BLaER1 (cell line): ENCODE data around the gene RGPD3.
"Not testable (repeated sequence)": the region's sequence is repeated elsewhere in the genome, so short reads cannot be mapped to it uniquely, and the experiment has no call there.

Source experiments
- H3K27ac ChIP-seq: shearing (Covaris generic); formaldehyde crosslinking; 2 replicates; pipeline ENCODE4 v1.8.1; 2022
- H3K27me3 ChIP-seq: shearing (Covaris generic); formaldehyde crosslinking; 2 replicates; pipeline ENCODE4 v1.8.1; 2022
- H3K36me3 ChIP-seq: shearing (Covaris generic); formaldehyde crosslinking; 2 replicates; pipeline ENCODE4 v1.8.1; 2022
- H3K4me1 ChIP-seq: shearing (Covaris generic); formaldehyde crosslinking; 2 replicates; pipeline ENCODE4 v1.8.1; 2022
- H3K4me2 ChIP-seq: shearing (Covaris generic); formaldehyde crosslinking; 2 replicates; pipeline ENCODE4 v1.8.1; 2022
- H3K4me3 ChIP-seq: shearing (Covaris generic); formaldehyde crosslinking; 2 replicates; pipeline ENCODE4 v1.8.1; 2022
- H3K9ac ChIP-seq: shearing (Covaris generic); formaldehyde crosslinking; 2 replicates; pipeline ENCODE4 v1.8.1; 2022
- H3K9me3 ChIP-seq: shearing (Covaris generic); formaldehyde crosslinking; 2 replicates; pipeline ENCODE4 v1.8.1; 2022
- H4K20me1 ChIP-seq: shearing (Covaris generic); formaldehyde crosslinking; 2 replicates; pipeline ENCODE4 v1.8.1; 2022
- Cebpa-rat ChIP-seq: shearing (Covaris generic); IDR thresholded peaks from 2 replicates; pipeline ENCODE4 v1.8.1; 2022

Gene RGPD3

DNA sequence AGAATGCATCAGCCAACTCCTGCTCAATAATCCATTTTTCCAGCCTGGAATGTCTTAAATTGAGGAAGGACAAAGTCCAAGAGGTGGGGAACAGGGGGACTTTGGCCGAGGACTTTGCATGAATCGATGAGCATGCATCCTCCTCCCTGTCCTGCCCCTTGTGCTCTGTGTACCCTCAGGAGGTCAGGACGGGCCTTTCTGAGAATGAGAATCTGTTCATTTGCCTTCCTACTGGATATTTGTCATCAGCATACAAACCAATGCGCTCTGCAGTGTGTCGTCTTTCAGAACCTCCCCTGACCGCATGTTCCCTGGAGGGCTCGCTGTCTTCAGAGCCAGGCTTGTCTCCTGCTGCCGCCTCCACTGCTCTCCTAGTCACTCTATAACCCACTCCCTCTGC lies 83.7 kb downstream of the RGPD3 start:
- H3K9me3 ChIP-seq, H3K9ac ChIP-seq, H3K36me3 ChIP-seq, H3K4me3 ChIP-seq, H4K20me1 ChIP-seq, H3K4me1 ChIP-seq, H3K4me2 ChIP-seq, H3K27ac ChIP-seq, H3K27me3 ChIP-seq: not testable (repeated sequence)

DNA sequence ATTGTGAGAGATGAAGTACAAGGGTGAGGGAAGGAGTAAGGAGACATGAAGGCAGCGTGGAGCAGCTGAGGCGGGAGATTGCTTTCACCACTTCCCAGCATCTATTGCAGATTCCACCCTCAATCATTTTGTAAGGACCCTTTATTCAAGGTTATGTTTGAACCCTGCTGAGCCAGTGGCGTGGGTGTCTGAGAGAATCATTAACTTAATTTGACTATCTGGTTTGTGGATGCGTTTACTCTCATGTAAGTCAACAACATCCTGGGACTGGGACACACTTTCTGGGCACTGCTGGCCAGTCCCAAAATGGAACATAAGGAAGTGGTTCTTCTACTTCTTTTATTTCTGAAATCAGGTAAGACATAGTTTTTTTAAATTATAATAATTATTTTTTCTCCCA lies 86.3 kb downstream of the RGPD3 start:
- H3K27me3 ChIP-seq, H4K20me1 ChIP-seq, H3K9me3 ChIP-seq, H3K4me3 ChIP-seq, H3K4me1 ChIP-seq, H3K9ac ChIP-seq, H3K36me3 ChIP-seq, H3K4me2 ChIP-seq, H3K27ac ChIP-seq: not testable (repeated sequence)

DNA sequence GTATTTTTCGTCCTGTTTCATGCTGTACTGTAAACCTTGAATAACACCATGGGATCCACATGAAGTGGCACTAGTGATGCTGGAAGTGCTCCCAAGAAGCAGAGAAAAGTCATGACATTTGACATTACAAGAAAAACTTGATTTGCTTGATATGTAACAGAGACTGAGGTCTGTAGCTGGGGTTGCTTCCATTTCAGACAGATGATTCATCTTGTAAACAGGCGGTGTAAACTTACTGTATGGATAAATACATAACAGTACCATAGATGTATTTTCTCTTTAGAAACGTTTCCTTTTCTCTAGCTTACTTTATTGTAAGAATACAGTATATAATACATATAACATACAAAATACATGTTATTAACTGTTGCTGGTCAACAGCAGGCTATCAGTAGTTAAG lies 88.6 kb downstream of the RGPD3 start:
- H3K4me2 ChIP-seq, H3K27me3 ChIP-seq, H3K9me3 ChIP-seq, H4K20me1 ChIP-seq, H3K36me3 ChIP-seq, H3K9ac ChIP-seq, H3K27ac ChIP-seq, H3K4me1 ChIP-seq, H3K4me3 ChIP-seq: not testable (repeated sequence)

DNA sequence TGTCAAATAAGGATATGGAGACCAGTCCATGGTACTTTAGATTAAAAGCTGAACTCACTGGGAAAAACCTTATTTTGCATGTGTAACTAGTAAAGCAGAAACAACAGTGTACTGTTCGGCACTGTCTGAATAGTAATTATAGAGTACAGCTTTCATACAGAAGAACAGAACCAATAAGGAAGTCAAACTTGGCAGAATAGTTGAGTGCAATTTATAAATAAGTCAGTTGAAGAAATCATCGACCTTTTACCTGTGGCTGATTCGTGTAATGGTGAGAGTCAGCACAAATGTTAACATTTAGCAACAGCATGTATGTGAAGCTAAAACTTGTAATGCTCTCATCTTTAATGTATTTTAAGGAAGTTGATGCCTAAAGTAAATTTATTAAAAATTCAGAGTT lies 99.0 kb downstream of the RGPD3 start:
- H3K9ac ChIP-seq, H3K4me2 ChIP-seq, H3K9me3 ChIP-seq, H3K27me3 ChIP-seq, H3K4me3 ChIP-seq, H3K4me1 ChIP-seq, H3K27ac ChIP-seq, H3K36me3 ChIP-seq, H4K20me1 ChIP-seq: not testable (repeated sequence)

DNA sequence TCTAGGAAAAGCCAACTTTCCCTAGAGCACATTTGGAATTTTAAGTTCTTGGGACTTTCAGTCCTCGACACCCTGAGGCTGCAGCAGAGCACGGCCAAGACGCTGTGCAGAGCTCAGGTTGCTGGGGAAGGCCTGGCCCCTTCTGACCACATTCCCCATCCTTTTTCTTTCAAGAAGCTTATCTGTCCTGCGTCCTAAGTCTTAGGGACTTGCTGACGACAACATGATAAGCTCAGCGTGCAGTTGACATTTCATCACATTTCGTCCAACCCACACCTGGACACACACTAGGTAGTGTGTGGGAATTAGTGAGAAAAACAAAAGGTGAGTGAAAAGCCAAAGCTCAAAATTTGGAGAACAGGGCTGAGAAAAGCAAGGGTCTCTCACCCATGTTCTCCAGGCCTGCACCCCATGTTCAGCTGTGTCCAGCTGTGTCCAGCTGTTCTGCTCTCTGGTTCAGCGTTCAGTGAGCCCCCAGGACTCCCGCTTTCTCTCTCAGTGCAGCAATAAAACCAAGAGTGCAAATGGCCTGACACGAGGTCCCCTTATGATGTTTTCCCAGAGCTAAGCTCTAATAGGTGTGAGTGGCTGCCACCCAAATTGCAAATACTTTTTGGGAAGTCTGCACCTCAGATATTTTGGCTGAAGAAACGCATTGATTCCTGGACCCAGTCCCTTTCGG lies 101.9 kb downstream of the RGPD3 start:
- 0 out of 2 replicates have a peak, but pooled peaks cover 4% of the 10 kb centered on the region for H3K4me1 ChIP-seq
- H3K9me3 ChIP-seq: peaks cover 6% of the 10 kb centered on the region
- H3K9ac ChIP-seq: no peak overlapping the region
- no peak for TF ChIP-seq Cebpa-rat
- no peak overlapping the region for H3K4me3 ChIP-seq
- H3K27me3 ChIP-seq: no peaks in the 10 kb centered on the region
- no peaks in the 10 kb centered on the region for H3K36me3 ChIP-seq
- H4K20me1 ChIP-seq: no peaks in the 10 kb centered on the region
- no peak overlapping the region for H3K27ac ChIP-seq
- no peak overlapping the region for H3K4me2 ChIP-seq

DNA sequence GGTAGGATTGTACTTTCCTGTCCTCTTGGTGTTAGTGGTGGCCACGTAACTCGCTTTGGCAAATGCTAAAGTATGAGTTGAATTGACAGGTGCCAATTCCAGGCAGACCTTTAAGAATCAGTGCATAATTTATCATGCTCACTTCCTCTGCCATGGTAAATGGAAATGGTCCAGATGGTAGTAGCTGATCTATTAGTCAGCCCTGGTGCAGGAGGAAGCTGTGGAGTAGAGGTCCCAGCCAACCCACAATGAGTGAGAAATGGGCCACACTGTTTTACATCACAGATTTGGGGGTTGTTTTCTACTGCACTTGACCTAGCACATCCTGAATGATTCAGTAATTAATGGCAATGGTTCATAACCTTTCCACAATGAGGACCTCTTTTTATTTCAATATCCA lies 104.4 kb downstream of the RGPD3 start:
- Histone ChIP-seq H3K27ac (no peak overlapping the region), H3K36me3 (no peaks in the 10 kb centered on the region), H4K20me1 (no peaks in the 10 kb centered on the region), H3K9me3 (peaks cover 6% of the 10 kb centered on the region), H3K4me3 (no peak overlapping the region), H3K9ac (no peak overlapping the region), H3K27me3 (no peaks in the 10 kb centered on the region), H3K4me1 (0 out of 2 replicates have a peak, but pooled peaks cover 4% of the 10 kb centered on the region), H3K4me2 (no peak overlapping the region)
- TF ChIP-seq Cebpa-rat: no peak

DNA sequence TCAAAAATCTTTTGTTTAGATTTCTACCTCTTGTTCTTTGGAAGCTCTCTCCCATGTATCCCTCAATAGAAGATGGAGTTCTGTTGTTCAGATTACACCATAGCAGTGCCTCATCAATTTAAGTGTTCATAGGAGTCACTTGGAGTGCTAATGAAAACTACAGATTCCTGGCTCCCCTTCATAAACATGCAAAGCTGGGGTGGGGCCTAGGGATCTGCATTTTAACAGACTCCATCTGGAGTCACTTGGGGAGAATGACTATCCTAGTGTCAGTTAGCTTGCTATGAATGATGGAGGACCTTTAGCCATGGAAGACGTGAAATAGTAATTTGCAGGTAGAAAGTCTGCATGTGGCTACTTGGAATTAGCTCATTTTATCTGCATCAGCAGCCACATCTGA lies 105.4 kb downstream of the RGPD3 start:
- 0 out of 2 replicates have a peak, but pooled peaks cover 4% of the 10 kb centered on the region for H3K4me1 ChIP-seq
- no peaks in the 10 kb centered on the region for H3K27me3 ChIP-seq
- H4K20me1 ChIP-seq: no peaks in the 10 kb centered on the region
- no peak overlapping the region for H3K27ac ChIP-seq
- H3K4me3 ChIP-seq: no peak overlapping the region
- H3K9me3 ChIP-seq: peaks cover 6% of the 10 kb centered on the region
- H3K36me3 ChIP-seq: no peaks in the 10 kb centered on the region
- no peak for TF ChIP-seq Cebpa-rat
- no peak overlapping the region for H3K9ac ChIP-seq
- no peak overlapping the region for H3K4me2 ChIP-seq

DNA sequence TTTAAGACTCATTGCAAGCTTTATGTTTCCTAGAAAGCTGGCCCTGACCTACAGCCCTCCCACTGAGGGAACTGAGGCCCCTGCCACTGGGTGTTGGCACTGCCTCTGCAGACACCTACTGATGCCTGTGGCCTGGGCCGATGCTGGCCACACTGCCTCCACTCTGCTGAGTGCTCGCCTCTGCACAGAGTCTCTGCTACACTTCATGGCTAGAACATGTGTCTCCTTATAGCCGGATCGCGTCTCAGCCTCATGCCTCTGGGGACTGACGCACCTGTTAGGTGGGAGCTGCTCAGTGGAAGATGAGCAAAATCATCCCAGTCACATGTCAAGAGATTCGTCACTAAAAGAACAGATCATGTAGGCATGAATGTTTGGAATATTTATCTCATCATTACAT lies 108.7 kb downstream of the RGPD3 start:
- H3K9ac ChIP-seq: no peak overlapping the region
- no peaks in the 10 kb centered on the region for H3K9me3 ChIP-seq
- no peaks in the 10 kb centered on the region for H3K36me3 ChIP-seq
- no peaks in the 10 kb centered on the region for H4K20me1 ChIP-seq
- H3K4me3 ChIP-seq: no peak overlapping the region
- H3K27ac ChIP-seq: no peak overlapping the region
- H3K4me1 ChIP-seq: peaks cover 18% of the 10 kb centered on the region; the same call in 1 of the 2 replicates
- TF ChIP-seq Cebpa-rat: no peak
- no peak overlapping the region for H3K4me2 ChIP-seq
- H3K27me3 ChIP-seq: no peaks in the 10 kb centered on the region

DNA sequence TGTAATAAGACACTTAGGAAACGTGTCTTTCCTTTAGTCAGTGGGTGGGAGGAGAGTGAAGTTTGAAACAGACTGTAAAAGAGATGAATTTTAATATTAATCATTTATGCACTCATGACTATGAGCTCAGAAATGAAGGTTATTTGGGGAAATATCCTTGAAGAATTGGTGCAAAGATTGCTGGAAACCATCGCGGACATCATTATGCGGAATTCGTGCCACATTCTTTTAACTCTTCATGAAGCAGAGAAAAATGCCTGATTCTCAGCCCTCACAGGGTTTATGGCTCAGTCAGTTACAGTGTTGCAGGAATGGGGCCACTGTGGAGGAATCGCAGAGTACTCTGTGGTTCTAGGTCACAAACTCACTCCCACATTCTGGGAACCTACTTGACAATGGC lies 109.7 kb downstream of the RGPD3 start:
- Histone ChIP-seq H3K4me2 (no peak overlapping the region), H3K36me3 (no peaks in the 10 kb centered on the region), H3K27me3 (no peaks in the 10 kb centered on the region), H3K9me3 (no peaks in the 10 kb centered on the region), H3K9ac (no peak overlapping the region), H3K4me3 (no peak overlapping the region), H3K4me1 (peaks cover 18% of the 10 kb centered on the region; the same call in 1 of the 2 replicates), H4K20me1 (no peaks in the 10 kb centered on the region), H3K27ac (no peak overlapping the region; the same call in 1 of the 2 replicates)
- TF ChIP-seq Cebpa-rat: no peak

DNA sequence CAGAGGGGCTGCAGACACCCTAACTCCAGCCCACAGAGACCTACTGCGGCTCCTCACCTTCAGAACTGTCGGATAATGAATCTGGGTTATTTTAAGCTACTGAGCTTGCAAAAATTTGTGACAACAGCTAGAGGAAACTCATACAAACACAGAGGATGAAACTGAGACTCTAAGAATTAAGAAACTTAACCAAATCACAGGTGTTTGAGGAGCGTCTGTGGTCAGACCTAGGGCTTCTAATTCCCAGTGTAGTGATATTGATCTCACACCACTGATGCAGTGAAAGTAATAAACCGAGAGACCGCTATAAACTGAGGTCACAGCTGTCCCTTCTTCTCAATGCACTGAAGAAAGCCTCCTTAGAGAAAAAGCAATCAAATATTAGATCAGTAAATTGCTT lies 110.1 kb downstream of the RGPD3 start:
- Histone ChIP-seq H3K9ac (no peak overlapping the region), H3K9me3 (no peaks in the 10 kb centered on the region), H3K27me3 (no peaks in the 10 kb centered on the region), H3K4me1 (peaks cover 18% of the 10 kb centered on the region; the same call in 1 of the 2 replicates), H3K36me3 (no peaks in the 10 kb centered on the region), H4K20me1 (no peaks in the 10 kb centered on the region), H3K4me3 (no peak overlapping the region), H3K27ac (no peak overlapping the region), H3K4me2 (no peak overlapping the region)
- TF ChIP-seq Cebpa-rat: no peak

DNA sequence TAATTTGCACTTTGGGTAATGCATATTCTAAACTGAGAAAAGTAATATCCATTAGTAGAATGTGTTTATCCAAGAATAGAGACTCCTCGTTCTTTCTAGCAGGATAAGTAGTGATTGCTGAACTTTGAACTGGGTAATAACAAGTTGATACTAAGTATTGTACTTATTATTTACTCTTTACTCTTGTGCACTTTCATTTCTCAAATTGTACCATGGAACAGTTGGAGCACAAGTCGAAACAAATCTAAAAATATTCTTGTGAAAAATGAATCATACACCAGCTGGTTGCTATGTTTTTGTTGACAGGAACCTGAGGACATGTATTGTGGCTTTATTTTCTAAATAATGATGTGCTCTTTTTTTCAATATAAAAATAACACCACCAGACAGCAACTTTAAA lies 111.9 kb downstream of the RGPD3 start:
- peaks cover 18% of the 10 kb centered on the region; the same call in 1 of the 2 replicates for H3K4me1 ChIP-seq
- H3K9ac ChIP-seq: no peak overlapping the region
- H3K27me3 ChIP-seq: no peaks in the 10 kb centered on the region
- no peaks in the 10 kb centered on the region for H3K36me3 ChIP-seq
- H3K4me2 ChIP-seq: peak overlapping the region; percentile 43; the same call in 1 of the 2 replicates
- no peak for TF ChIP-seq Cebpa-rat
- no peaks in the 10 kb centered on the region for H3K9me3 ChIP-seq
- H3K4me3 ChIP-seq: no peak overlapping the region
- no peaks in the 10 kb centered on the region for H4K20me1 ChIP-seq
- no peak overlapping the region for H3K27ac ChIP-seq
